Heart left ventricle (tissue), 13 donors: ENCODE measurements around the gene FOXRED2.

ENCODE experiments used
- POLR2A ChIP-seq, 2 donors: fragments of 450-650 bp; IDR thresholded peaks; one replicate each; pipeline ENCODE4 v1.6.1; 2017; ENCODE audit warnings: antibody characterized with exemption in 2 of 2, mild to moderate bottlenecking in 2 of 2, moderate library complexity in 2 of 2
- TF ChIP-seq, protein P1 (sequence below), 12 donors: fragments of 200-600 bp; sonication (generic) in 4 of 12; IDR thresholded peaks; one replicate each; pipeline versions ENCODE4 v1.5.0 to v1.8.0; 2018 to 2022; ENCODE audit warnings: antibody characterized with exemption in 12 of 12, mild to moderate bottlenecking in 5 of 12
- donor health status: ischemic (EF 13 %, LVEDD 7.1; RV severe dilation, severe dysfunction).
- donor health status: DM: no; HTN: yes; CAD: no.
- donor health status: DM: no; HTN: no; CAD: no.
- donor health status: ischemic (EF 25% LVEDD 6.9; RV normal size, moderate dysfunction).
- donor health status: ischemic (EF 25% LVEDD 5.7; RV mildly dilated, moderate dysfunction).
- donor health status: ischemic (EF 35%, LVEDD 5.7; RV mildly dilated, moderate dysfunction).
- donor health status: nonischemic (EF 11% LVEDD 7.7; RV severe dilation, severe dysfunction).
- donor health status: DM: yes; HTN: yes; CAD: no.
- donor health status: PGD.
- donor health status: ischemic (EF 29% LVEDD 5.4; RV normal size, mild dysfunction).
- donor health status: nonischemic (EF 23%, LVEDD 6.1; RV moderate dilation, normal function).

GRCh38 chr22:36491155-36491554 lies 15.7 kb downstream of the FOXRED2 start:
- no peak for TF ChIP-seq POLR2A (IDR thresholded peaks at IDR 0.05)
- TF ChIP-seq, protein P1, sequence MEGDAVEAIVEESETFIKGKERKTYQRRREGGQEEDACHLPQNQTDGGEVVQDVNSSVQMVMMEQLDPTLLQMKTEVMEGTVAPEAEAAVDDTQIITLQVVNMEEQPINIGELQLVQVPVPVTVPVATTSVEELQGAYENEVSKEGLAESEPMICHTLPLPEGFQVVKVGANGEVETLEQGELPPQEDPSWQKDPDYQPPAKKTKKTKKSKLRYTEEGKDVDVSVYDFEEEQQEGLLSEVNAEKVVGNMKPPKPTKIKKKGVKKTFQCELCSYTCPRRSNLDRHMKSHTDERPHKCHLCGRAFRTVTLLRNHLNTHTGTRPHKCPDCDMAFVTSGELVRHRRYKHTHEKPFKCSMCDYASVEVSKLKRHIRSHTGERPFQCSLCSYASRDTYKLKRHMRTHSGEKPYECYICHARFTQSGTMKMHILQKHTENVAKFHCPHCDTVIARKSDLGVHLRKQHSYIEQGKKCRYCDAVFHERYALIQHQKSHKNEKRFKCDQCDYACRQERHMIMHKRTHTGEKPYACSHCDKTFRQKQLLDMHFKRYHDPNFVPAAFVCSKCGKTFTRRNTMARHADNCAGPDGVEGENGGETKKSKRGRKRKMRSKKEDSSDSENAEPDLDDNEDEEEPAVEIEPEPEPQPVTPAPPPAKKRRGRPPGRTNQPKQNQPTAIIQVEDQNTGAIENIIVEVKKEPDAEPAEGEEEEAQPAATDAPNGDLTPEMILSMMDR (IDR thresholded peaks at IDR 0.05), result no peak
